ENCODE measurements around the gene BLOC1S2. TPM values are rescaled to one million over a fixed set of nuclear protein-coding genes. Genes with fewer than 3 reads are reported as not detected.

BLOC1S2 gene
- total RNA-seq, 1 experiment from 2014 or later = 69.8 TPM

GRCh38 chr10:100238429-100238828 lies 48.1 kb downstream of the BLOC1S2 start:
- Histone ChIP-seq H3K56ac (ENCODE audit: insufficient read length, low read depth, low read length) (no peak overlapping the region), H4K5ac (ENCODE audit: insufficient read length, low read depth, low read length) (no peak overlapping the region), H3K9me3 (ENCODE audit: control insufficient read depth, low read depth, low read length) (no peaks in the 10 kb centered on the region), H2AK5ac (ENCODE audit: insufficient read length, low read length) (no peak overlapping the region), H3K14ac (ENCODE audit: insufficient read depth, low read length) (no peak overlapping the region), H2BK120ac (ENCODE audit: low read depth, low read length, poor library complexity, severe bottlenecking) (no peak overlapping the region), H3T11ph (ENCODE audit: low read length) (no peak overlapping the region), H3K4ac (ENCODE audit: low read depth, low read length) (no peak overlapping the region), H3K27me3 (ENCODE audit: insufficient read depth, low read length) (no peaks in the 10 kb centered on the region), H3K23ac (ENCODE audit: insufficient read length, low read depth, low read length) (no peak overlapping the region), H3K27ac (ENCODE audit: insufficient read length, low read depth, low read length) (no peak overlapping the region), H3K9ac (ENCODE audit: extremely low read depth, insufficient read length, low read length) (no peak overlapping the region), H4K8ac (replicated peaks; ENCODE audit: insufficient read length, low read depth, low read length) (no peak overlapping the region), H2BK12ac (ENCODE audit: insufficient read length, low read depth, low read length) (no peak overlapping the region), H2AFZ (ENCODE audit: low read length) (no peak overlapping the region), H2BK15ac (ENCODE audit: low read depth, low read length) (no peak overlapping the region), H2BK5ac (ENCODE audit: insufficient read length, low read length) (no peak overlapping the region), H3K79me1 (ENCODE audit: insufficient read depth, low read depth, low read length, poor library complexity, severe bottlenecking) (no peaks in the 10 kb centered on the region), H3K4me1 (ENCODE audit: insufficient read depth, low read length) (no peaks in the 10 kb centered on the region), H3K18ac (ENCODE audit: insufficient read length, low read depth, low read length) (no peak overlapping the region), H3K23me2 (ENCODE audit: insufficient read length, low read depth, low read length, poor library complexity, severe bottlenecking) (no peaks in the 10 kb centered on the region), H3K4me2 (ENCODE audit: insufficient read depth, insufficient read length, low read length) (no peak overlapping the region), H3K79me2 (ENCODE audit: insufficient read depth, low read length) (no peaks in the 10 kb centered on the region), H2BK20ac (ENCODE audit: low read depth, low read length, poor library complexity, severe bottlenecking) (no peak overlapping the region), H4K91ac (ENCODE audit: insufficient read length, low read depth, low read length) (no peak overlapping the region), H4K20me1 (ENCODE audit: control insufficient read depth, insufficient read depth, insufficient read length) (no peaks in the 10 kb centered on the region)
- H3K36me3 Mint-ChIP-seq (ENCODE audit: insufficient read depth in 1 of 3, low read depth in 3 of 3) = peaks cover 9 to 77% (median 57%) of the 10 kb centered on the region in 3 experiments; a peak in 6 of 7 replicates
- H3K27ac Mint-ChIP-seq = no peak overlapping the region
- no peak for DNase-seq
- no CpG with 5 or more reads among the region's 7 CpGs for WGBS (ENCODE audit: extremely low coverage, insufficient read length, low lambda C conversion rate)
- H3K4me3 Mint-ChIP-seq = no peak overlapping the region
- H3K9me3 Mint-ChIP-seq = no peaks in the 10 kb centered on the region
- H3K27me3 Mint-ChIP-seq (ENCODE audit: low read depth) = no peaks in the 10 kb centered on the region
- TF ChIP-seq CTCF (conservative IDR thresholded peaks at IDR 0.05) = no peak
- no peaks in the 10 kb centered on the region for H3K4me1 Mint-ChIP-seq

Data from H9 (cell line).